Cardiac fibroblast (primary cell): ENCODE data around the gene SHROOM2.

Source experiments
- DNase-seq, 2 donors: peaks; one replicate each; pipeline versions ENCODE4 v3.0.0 to v3.0.0-alpha.2; 2010; ENCODE audit warnings: low read depth in 2 of 2
- H3K4me3 ChIP-seq, 2 donors: replicated peaks in 1 of 2; 1 replicate in 1 of 2; 2 replicates in 1 of 2; pipeline ENCODE4 v1.5.1; 2011; ENCODE audit warnings: low read depth in 2 of 2, low read length in 2 of 2, mild to moderate bottlenecking in 2 of 2, moderate library complexity in 1 of 2
- TF ChIP-seq, protein P1 (sequence below): IDR thresholded peaks from one replicate; pipeline ENCODE4 v1.5.1; 2011; ENCODE audit warnings: low read depth, mild to moderate bottlenecking, low read length, inconsistent platforms

SHROOM2 gene

DNA sequence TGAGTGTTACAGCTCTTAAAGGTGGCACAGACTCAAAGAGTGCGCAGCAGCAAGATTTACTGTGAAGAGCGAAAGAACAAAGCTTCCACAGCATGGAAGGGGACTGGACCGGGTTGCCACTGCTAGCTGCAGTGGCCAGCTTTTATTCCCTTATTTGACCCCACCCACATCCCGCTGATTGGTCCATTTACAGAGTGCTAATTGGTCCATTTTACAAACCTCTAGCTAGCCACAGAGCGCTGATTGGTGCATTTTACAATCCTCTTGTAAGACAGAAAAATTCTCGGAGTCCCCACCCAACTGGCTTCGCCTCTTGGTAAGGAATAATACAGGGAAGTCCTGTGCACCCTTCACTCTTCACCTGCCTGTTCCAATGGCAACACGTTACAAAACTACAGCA, 1.9 kb upstream of the SHROOM2 start:
- no peak overlapping the region for H3K4me3 ChIP-seq
- no peak for DNase-seq
- TF ChIP-seq, protein P1, sequence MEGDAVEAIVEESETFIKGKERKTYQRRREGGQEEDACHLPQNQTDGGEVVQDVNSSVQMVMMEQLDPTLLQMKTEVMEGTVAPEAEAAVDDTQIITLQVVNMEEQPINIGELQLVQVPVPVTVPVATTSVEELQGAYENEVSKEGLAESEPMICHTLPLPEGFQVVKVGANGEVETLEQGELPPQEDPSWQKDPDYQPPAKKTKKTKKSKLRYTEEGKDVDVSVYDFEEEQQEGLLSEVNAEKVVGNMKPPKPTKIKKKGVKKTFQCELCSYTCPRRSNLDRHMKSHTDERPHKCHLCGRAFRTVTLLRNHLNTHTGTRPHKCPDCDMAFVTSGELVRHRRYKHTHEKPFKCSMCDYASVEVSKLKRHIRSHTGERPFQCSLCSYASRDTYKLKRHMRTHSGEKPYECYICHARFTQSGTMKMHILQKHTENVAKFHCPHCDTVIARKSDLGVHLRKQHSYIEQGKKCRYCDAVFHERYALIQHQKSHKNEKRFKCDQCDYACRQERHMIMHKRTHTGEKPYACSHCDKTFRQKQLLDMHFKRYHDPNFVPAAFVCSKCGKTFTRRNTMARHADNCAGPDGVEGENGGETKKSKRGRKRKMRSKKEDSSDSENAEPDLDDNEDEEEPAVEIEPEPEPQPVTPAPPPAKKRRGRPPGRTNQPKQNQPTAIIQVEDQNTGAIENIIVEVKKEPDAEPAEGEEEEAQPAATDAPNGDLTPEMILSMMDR: no peak

DNA sequence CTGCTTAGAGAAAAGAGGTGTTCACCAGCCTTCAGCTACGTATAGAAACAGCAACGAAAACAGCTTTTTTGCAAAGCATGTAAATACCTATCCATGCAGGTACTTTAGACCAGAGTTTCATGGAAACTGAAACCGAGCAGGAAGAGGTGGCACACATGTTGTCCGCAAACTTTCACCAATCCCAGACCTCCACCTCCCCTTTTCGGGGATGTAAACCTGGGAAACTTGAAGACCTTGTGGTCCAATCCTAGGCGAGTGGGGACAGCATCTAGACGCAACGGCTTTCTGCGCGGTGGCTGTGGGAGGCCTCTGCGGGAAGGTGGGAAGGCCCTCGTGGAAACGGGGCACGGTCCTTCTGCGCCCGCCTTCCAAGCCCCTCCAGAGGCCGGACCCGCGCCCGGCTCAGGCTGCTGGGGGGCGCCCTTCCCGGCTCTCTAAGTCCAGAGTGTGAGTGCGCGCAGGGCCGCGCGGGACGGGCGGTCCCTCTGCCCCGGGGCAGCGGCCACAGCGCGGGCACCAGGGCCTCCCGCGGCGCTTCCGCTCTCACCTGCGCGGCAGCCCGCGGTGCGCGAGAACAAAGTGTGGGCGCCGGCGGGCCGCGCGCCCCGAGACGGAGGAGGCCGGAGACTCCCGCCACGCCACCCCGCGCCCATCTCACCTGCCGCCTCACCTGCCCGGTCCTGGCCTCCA, 830 bp upstream of the SHROOM2 start:
- TF ChIP-seq, protein P1: no peak
- peak overlapping the region in 1 of 2 donors; percentile 41 for H3K4me3 ChIP-seq
- no peak for DNase-seq

DNA sequence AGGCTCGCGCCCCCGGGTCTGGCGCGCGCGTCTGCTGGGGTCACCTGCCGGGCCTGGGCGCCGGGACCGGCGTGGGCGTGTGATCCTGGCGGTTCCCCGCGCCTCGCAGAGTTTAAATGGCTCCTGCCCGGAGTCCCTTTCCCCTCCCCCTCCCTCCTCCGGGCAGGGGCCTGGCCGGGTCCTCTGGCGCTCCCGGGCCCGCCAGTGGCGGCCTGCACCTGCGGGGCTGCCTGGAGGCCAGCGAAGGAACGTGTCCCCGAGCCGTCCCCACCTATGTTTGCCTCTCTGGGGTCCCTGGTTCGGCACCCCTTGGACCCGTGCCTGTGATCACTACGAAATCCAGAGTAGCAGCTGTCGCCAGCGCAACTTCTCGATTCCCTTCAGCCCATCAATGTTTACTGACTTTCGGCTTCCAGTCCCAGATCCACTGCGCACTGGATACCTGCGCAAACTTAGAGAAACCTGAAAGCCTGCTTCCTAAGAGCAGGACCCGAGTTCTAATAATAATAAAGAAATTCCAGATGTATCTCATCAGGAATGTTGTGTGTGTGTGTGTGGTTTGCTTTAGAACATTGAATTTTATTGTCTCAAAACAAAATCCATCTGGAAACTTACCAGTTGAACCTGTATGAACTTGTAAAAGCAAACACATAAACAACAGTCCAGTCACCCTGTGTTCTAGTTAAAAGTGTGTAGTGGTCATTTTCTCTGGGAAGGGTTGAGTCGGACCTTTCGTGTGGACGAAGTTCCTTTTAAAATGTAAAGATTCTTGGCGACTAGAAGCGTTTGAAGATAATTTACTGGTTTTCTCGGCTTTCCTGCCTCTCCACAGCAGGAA, 788 bp downstream of the SHROOM2 start:
- H3K4me3 ChIP-seq: peak overlapping the region; percentile 44 to 49
- DNase-seq: peak in 1 of 2 donors; percentile 10
- TF ChIP-seq, protein P1: no peak

DNA sequence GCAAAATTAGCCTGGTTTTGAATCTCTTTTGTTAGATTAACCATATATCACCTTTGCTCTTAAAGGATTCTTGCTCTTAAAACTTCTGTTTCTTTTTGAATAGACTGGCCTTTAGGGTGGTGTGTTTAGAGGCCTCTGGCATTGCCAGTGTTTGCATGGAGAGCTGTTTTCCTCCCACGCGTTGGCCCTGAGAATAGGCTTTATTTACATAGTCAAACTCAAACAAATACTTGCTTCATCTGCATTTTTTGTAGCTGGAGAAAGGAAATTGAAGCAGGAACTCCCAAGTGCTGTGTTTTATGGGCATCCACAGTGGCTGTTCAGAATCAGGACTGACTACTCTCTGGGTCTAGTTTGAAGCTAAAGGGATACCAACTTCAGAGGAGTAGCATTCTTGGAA, 2.7 kb downstream of the SHROOM2 start:
- DNase-seq: peak; percentile 25 to 57
- no peak overlapping the region for H3K4me3 ChIP-seq
- TF ChIP-seq, protein P1: no peak

DNA sequence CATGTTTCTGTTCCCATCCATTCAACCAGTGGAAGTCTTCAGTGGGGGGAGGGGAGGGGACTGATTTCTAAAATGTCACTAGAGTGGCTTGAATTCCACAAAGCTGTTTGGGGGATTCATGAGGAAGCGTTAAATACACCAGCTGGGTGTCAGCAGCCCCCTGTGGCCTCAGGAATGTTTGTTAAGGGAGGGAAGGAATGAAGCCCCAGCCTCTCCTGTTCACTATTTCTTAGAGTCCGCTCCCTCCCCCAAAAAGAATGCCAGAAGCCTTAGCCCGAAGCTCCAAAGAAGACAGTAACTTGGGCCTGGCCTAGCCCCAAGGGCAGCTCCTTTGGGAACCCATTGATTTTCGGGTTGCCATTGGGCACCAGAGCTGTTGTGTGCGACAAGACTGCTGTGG, 3.3 kb downstream of the SHROOM2 start:
- H3K4me3 ChIP-seq: no peak overlapping the region
- TF ChIP-seq, protein P1: no peak
- DNase-seq: no peak

DNA sequence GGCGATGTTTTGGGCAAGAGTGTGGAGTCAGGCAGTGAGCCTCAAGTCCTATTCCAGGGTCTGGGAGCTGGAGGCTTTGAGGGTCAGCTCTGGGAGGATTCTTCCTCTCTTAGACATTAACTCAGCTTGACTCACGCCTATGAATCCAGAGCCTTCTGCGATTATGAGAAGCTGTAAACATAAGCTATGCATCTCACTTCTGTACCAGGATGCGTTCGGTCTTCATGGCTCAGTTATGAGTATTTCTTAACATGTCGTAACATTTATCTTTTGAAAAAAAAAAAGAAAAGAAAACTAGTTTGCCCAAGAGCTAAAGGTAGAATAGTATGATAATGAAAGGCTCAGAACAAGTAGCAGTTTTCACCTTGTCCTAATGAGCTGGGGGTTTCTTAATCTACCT, 4.6 kb downstream of the SHROOM2 start:
- DNase-seq: no peak
- no peak overlapping the region for H3K4me3 ChIP-seq
- TF ChIP-seq, protein P1: no peak
